Fibroblast of upper back skin (primary cell): ENCODE data around the gene DDX52.
"Not testable (repeated sequence)": the region's sequence is repeated elsewhere in the genome, so short reads cannot be mapped to it uniquely, and the experiment has no call there.

Source experiments
- DNase-seq: peaks from one replicate; pipeline ENCODE4 v3.0.0-alpha.2; 2013

The DDX52 gene

DNA sequence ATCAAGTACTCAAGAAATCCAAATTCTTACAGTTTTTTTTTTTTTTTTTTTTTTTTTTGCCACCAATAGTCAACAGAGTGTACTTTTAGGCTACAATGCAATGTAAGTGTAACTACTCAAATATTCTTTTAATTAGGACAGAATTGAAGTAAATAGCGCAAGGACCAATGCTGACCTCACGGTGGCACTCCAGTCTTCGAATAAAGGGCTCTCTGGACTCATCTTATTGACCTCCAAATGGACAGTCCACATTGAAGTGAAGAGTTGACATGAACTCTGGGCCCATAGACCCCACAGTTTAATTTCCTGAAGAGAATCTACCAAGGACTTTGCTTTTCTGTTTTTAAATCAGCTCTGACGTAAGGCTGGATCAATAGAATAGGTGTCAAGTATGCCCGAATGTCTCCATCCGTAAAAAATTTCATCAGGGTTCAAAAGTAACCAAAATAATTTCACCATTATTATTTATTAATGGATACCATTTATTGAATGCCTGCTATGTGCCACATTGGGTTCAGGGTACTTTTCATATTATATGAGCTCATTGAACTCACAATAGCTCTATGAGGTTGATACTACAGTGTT is 7.3 kb upstream of the DDX52 start:
- peak; percentile 54 for DNase-seq

DNA sequence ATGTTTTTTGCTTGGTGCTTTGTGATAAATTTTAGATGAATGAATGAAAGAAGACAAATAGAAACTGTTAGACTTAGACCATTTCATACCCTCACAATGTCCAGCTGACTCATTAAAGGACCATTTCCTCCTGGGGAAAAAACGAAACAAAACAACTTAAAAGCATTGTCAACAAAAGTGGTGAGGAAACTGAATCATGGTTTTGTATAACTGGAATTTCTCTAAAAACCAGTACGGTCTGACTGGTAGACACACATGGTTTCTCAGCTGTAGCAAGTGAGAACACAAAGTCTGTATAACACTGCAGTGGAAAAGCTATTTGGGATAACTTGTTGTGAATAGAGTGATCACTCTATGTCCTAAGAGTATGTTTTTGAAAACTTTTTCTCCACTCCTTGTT is 5.3 kb upstream of the DDX52 start:
- DNase-seq = peak; percentile 42

- DNase-seq = no peak
These were observed 4.6 kb upstream of the DDX52 start for GRCh38 chr17:37647856-37648255.

DNA sequence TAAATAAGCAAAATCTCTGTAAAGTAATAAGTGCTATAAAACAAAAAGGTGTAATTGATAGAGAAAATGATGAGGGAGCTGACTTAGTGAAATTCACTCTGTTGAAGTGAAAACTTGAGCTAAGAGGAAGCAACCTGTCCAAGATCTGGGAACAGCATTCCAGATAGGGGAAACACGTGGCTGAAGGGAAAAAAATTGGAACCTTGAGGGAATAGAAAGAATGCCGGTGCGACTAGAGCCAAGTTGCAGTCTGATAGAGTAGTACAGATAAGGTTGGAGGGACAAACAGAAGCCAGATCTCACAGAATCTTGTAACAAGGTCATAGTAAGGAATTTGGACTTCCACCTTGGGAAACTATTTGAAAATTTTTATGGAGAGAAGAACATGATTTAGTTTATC is 623 bp upstream of the DDX52 start:
- peak; percentile 19 for DNase-seq

DNA sequence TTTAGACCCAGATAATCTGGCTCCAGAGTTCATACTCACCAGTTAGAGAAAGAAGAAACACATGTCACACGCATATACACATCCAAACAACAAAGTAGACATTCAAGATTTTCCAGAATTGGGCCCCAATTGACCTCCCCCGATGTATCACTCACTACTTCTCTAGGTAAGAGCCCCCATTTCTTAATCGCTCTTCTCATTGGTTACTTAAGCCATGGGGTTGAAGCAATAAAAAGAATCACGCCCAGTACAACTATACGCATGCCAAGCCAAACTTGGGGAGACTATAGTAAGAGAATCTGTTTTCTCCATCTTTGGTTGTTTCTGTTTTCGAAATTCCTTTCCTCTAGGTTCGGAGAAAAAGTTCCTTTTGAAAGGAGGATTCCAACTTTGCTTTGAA is 565 bp downstream of the DDX52 start:
- peak; percentile 7 for DNase-seq

- no peak for DNase-seq
These were observed 3.2 kb downstream of the DDX52 start for GRCh38 chr17:37640015-37640414.

- no peak for DNase-seq
These were observed 5.3 kb downstream of the DDX52 start for GRCh38 chr17:37637956-37638355.

DNA sequence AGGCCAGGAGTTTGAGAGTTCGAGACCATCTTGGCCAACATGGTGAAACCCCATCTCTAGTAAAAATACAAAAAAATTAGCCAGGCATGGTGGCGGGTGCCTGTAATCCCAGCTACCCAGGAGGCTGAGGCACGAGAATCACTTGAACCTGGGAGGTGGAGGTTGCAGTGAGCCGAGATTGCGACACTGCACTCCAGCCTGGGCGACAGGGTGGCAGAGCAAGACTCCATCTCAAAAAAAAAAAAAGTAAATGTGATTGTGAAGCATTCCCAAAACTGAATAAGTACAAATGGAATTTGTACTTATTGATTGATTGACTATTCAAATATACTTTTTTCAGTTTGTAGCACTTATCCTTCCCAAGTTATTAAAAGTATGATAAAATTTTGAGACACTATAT is 26.8 kb downstream of the DDX52 start:
- not testable (repeated sequence) for DNase-seq

- no peak for DNase-seq
These were observed 28.4 kb downstream of the DDX52 start for GRCh38 chr17:37614823-37615222.

DNA sequence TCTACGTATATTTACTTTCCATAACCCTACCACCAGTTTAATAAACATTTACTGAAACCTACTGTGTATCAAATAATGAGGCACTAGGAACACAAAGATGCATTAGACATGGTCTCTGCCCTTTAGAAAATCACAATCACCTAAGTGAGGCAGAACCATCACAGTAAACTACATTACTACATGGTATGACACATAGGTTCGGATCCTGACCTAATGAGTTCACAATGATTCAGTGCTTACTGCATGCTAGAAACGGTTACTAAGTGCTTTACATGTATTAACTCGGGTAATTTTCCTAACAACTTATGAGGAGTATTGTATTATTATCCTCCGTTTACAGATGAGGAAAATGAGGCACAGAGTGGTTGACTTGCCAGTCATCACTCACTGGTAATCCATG is 28.9 kb downstream of the DDX52 start:
- DNase-seq = peak; percentile 54

DNA sequence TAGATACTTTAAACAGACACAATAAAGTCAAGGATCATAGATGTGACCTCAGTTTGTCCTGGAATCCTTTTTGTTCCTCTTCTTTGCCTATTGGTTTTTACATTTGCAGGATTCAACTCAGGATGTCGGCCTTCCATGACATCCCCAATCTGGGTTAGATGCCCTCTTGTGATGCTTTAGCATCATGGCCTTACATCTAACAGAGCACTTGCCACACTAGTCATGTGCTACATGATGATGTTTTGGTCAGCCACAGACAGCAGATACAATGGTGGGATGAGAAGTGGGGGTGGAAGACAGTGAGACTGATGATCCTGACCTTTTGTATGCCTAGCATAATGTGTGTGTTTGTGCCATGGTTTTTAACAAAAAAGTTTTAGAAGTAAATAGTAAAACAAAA is 32.3 kb downstream of the DDX52 start:
- DNase-seq = no peak

- not testable (repeated sequence) for DNase-seq
These were observed 33.2 kb downstream of the DDX52 start for GRCh38 chr17:37610041-37610420.

DNA sequence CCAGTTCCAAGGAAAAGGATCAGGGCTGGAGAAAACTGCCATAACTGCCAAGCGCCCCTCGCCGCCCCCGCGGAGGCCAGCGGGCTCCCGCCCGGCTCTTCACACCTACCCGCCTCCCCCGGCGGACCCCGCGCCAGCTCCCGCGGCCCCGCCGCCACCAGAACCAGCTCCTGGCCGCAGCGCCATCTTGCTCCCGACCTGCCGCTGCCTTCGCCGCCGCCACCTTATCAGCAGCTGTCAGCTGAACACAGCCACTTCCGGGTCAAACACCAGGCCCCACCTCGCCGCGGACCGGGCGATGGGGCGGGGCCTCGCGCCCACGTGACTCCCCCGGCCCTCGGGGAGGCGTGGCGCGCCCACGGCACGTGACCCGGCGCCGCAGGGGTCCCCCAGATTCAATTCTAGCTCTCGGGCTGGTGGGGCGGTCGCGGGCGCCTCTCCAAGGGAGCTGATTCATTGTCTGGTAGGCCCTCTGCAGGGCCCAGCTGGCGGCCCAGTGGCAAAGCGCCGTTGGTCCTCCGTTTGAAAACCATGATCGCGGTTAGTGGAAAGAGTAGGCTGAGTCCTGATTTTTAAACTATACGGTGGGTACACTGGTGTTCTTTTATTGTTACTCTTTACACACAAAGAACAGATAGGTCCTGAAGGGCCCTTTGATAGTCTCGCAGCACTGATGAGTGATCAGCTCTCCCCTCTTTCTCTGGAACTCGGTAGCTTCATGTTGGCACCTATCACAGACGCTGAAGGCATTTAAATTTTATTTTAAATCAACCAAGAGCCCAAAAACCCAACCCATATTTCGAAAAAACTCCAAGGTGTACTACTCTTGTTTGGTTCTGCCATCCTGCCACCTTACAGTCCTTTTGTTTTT is 33.8 kb downstream of the DDX52 start, which contains the start of gene SYNRG:
TSS of gene SYNRG (minus strand) at position 249 of the 871 bp plus-strand sequence. CDS start at position 186, 63 bp downstream.
- DNase-seq = peak; percentile 98

GRCh38 chr17:37608351-37609169 is 34.7 kb downstream of the DDX52 start:
- DNase-seq = peak; percentile 35

DNA sequence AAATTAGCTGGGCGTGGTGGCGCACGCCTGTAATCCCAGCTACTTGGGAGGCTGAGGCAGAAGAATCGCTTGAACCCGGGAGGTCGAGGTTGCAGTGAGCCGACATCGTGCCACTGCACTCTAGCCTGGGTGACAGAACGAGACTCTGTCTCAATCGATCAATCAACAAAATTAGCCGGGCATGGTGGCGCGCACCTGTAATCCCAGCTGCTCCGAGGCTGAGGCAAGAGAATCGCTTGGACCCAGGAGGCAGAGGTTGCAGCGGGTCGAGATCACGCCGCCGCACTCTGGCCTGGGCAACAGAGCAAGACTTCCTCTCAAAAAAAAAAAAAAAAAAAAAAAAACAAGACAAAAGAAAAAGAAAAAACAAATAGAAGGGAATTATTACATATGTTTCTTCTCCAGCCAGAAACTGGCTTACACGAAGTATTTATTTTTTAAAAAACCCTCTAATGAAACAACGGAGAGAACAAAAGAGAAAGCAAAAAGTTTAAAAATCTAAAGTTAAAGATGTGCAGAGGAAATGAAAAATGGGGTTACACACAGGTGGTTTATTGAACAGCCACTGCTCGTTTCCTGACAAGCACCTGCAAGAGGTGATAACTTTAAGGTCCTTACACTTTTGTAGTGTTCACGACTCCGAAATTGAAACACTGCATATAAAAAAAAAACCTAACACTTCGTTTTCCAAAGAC is 35.5 kb downstream of the DDX52 start:
- DNase-seq = no peak

- DNase-seq = no peak
These were observed 37.3 kb downstream of the DDX52 start for GRCh38 chr17:37605813-37606505.

DNA sequence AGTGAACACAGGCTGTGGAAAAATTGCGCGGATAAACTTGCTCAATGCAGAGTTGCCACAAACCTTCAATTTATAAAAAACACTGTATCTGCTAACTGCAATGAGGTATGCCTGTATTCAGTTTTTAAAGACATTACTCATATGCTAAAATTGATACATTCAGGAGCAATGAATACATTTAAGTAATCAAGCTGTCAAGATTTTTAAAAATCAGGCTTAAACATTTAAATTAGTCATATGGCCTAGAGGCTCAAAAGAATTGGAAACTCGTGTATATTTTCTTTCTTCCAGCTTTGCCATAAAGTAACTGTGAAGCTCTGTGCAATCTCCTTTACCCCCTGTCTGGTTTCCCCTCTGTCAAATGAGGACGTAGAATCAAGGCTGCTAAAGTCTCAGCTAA is 38.2 kb downstream of the DDX52 start:
- no peak for DNase-seq

GRCh38 chr17:37604556-37604955 is 38.7 kb downstream of the DDX52 start:
- DNase-seq = no peak

- DNase-seq = no peak
These were observed 45.1 kb downstream of the DDX52 start for GRCh38 chr17:37598145-37598544.

GRCh38 chr17:37592291-37592690 is 51.0 kb downstream of the DDX52 start:
- no peak for DNase-seq

GRCh38 chr17:37585066-37585465 is 58.2 kb downstream of the DDX52 start:
- no peak for DNase-seq

GRCh38 chr17:37576281-37576680 is 67.0 kb downstream of the DDX52 start:
- peak; percentile 8 for DNase-seq
